HEK293T (cell line): ENCODE results near the gene CEP85L.

ENCODE experiments used
- ARNT ChIP-seq: fragments of 450-650 bp; IDR thresholded peaks from 2 replicates; pipeline ENCODE4 v1.6.1; 2017; ENCODE audit warnings: mild to moderate bottlenecking
- FOXM1 ChIP-seq: fragments of 450-650 bp; IDR thresholded peaks from 2 replicates; pipeline ENCODE4 v1.6.1; 2017; ENCODE audit warnings: mild to moderate bottlenecking, borderline replicate concordance
- HDGF ChIP-seq: fragments of 450-650 bp; IDR thresholded peaks from 2 replicates; pipeline ENCODE4 v1.6.1; 2017; ENCODE audit warnings: antibody characterized with exemption, borderline replicate concordance
- L3MBTL2 ChIP-seq: fragments of 450-650 bp; conservative IDR thresholded peaks from 2 replicates; pipeline ENCODE4 v1.6.1; 2016; ENCODE audit warnings: mild to moderate bottlenecking
- NFRKB ChIP-seq: fragments of 450-650 bp; IDR thresholded peaks from 2 replicates; pipeline ENCODE4 v1.6.1; 2016; ENCODE audit warnings: mild to moderate bottlenecking, moderate library complexity
- SP1 ChIP-seq: fragments of 450-650 bp; IDR thresholded peaks from 2 replicates; pipeline ENCODE4 v1.6.1; 2017
- SUZ12 ChIP-seq: fragments of 450-650 bp; IDR thresholded peaks from 2 replicates; pipeline ENCODE4 v1.6.1; 2016; ENCODE audit warnings: mild to moderate bottlenecking

GRCh38 chr6:118580585-118581419 lies 70.6 kb downstream of the CEP85L start:
- TF ChIP-seq L3MBTL2 (no peak), SUZ12 (no peak), ARNT (no peak), SP1 (no peak), FOXM1 (no peak), NFRKB (no peak), HDGF (no peak)
